Measurements from ENCODE around the gene DGUOK. TPM values are rescaled to one million over a fixed set of nuclear protein-coding genes. Genes with fewer than 3 reads are reported as not detected.
"Not testable (repeated sequence)": the region's sequence is repeated elsewhere in the genome, so short reads cannot be mapped to it uniquely, and the experiment has no call there.

The DGUOK gene
- total RNA-seq, 1 donor from 2014 or later = 40.8 TPM

DNA sequence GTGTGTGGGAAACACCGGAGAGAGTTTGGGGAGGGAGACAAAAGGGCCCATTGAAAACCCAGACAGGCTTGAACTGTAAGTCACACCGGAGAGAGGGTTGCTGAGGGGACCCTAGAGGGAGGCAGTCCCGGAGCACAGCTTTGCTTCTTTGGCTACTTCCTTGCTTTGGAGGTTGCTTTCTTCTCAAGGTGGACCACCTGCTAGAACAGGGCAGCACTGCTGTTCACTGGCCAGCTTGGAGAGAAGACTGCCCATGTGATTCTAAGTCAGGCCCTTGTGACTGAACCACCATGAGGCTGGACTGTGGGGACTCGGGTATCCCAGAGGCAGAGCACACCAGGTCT is 29.5 kb upstream of the DGUOK start:
- Histone ChIP-seq H3K27me3 (ENCODE audit: control insufficient read depth, insufficient read depth, low read length) (no peaks in the 10 kb centered on the region), H3K4me3 (ENCODE audit: low read depth, low read length) (no peak overlapping the region), H3K36me3 (ENCODE audit: control insufficient read depth, insufficient read depth, low read length) (no peaks in the 10 kb centered on the region)
- TF ChIP-seq, protein P1, sequence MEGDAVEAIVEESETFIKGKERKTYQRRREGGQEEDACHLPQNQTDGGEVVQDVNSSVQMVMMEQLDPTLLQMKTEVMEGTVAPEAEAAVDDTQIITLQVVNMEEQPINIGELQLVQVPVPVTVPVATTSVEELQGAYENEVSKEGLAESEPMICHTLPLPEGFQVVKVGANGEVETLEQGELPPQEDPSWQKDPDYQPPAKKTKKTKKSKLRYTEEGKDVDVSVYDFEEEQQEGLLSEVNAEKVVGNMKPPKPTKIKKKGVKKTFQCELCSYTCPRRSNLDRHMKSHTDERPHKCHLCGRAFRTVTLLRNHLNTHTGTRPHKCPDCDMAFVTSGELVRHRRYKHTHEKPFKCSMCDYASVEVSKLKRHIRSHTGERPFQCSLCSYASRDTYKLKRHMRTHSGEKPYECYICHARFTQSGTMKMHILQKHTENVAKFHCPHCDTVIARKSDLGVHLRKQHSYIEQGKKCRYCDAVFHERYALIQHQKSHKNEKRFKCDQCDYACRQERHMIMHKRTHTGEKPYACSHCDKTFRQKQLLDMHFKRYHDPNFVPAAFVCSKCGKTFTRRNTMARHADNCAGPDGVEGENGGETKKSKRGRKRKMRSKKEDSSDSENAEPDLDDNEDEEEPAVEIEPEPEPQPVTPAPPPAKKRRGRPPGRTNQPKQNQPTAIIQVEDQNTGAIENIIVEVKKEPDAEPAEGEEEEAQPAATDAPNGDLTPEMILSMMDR (IDR thresholded peaks at IDR 0.05; ENCODE audit: insufficient read depth, low read length, severe bottlenecking) = no peak
- FAIRE-seq = no peak
- no peak for DNase-seq (ENCODE audit: low read depth)

DNA sequence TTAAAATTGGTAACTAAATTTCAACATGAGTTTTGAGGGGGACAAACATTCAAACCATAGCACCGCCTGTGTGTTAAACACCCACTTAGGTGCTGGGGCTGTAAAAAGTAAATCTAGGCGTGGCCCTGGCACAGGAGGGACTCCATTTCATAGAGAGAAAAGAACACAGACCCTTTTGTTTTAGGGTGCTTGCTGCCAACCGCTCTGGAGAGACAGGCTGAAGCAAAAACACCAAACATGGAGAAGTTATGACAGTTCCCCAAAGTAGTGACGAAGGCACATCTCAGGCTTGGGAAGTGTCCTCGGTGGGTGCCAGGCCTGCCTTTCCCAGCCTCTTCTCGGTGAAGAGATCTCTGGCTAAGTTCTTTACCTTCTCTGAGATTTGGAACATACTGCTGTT is 28.7 kb upstream of the DGUOK start:
- Histone ChIP-seq H3K27me3 (ENCODE audit: control insufficient read depth, insufficient read depth, low read length) (no peaks in the 10 kb centered on the region), H3K36me3 (ENCODE audit: control insufficient read depth, insufficient read depth, low read length) (no peaks in the 10 kb centered on the region), H3K4me3 (ENCODE audit: low read depth, low read length) (no peak overlapping the region)
- no peak for FAIRE-seq
- no peak for DNase-seq (ENCODE audit: low read depth)
- TF ChIP-seq, protein P1 (IDR thresholded peaks at IDR 0.05; ENCODE audit: insufficient read depth, low read length, severe bottlenecking) = no peak

DNA sequence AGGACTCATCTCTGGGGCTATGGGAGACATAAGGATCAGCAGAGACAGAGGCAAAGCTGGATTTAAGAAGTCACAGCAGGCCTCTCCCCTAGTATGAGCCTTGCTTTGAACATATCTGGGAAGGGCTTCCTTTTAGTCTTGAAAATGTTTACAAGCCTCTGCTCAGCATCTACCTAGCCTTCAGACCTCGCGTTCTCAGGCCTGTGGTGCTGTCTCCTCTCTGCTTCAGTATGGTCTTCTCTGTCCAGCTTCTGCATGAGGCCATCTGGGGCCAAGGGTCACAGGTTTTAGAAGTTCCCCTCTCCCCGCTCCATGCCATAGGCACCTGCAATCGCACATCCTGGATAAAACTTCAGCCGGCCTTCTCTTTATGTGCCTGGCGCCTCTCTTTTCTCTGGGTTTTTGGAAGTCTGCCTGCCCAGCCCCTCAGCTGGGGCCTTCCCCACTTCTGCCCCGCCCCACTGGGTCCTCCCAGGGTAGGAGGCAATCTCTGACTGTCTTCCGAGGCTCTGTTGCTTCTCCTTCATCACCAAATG is 26.8 kb upstream of the DGUOK start:
- Histone ChIP-seq H3K27me3 (ENCODE audit: control insufficient read depth, insufficient read depth, low read length) (no peaks in the 10 kb centered on the region), H3K36me3 (ENCODE audit: control insufficient read depth, insufficient read depth, low read length) (no peaks in the 10 kb centered on the region), H3K4me3 (ENCODE audit: low read depth, low read length) (no peak overlapping the region)
- DNase-seq (ENCODE audit: low read depth) = no peak
- no peak for FAIRE-seq
- TF ChIP-seq, protein P1 (IDR thresholded peaks at IDR 0.05; ENCODE audit: insufficient read depth, low read length, severe bottlenecking) = no peak

DNA sequence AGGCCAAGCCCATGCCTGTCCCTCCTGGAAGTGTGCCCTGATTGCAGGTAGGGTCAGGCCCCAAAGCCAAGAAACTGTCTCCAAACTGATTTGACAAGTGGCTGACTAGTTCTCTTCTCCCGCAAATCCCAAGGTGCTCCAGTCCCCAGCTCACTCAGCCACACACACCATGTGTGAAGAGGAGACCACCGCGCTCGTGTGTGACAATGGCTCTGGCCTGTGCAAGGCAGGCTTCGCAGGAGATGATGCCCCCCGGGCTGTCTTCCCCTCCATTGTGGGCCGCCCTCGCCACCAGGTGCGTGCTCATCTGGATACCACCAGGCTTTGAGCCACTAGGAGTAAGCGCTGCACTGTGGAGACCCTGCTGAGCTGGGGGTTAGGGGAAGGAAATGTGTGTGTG is 25.5 kb upstream of the DGUOK start:
- FAIRE-seq (no peak), DNase-seq (ENCODE audit: low read depth) (no peak)
- TF ChIP-seq, protein P1 (IDR thresholded peaks at IDR 0.05; ENCODE audit: insufficient read depth, low read length, severe bottlenecking) = no peak
- Histone ChIP-seq H3K4me3 (ENCODE audit: low read depth, low read length) (no peak overlapping the region), H3K36me3 (ENCODE audit: control insufficient read depth, insufficient read depth, low read length) (no peaks in the 10 kb centered on the region), H3K27me3 (ENCODE audit: control insufficient read depth, insufficient read depth, low read length) (no peaks in the 10 kb centered on the region)

DNA sequence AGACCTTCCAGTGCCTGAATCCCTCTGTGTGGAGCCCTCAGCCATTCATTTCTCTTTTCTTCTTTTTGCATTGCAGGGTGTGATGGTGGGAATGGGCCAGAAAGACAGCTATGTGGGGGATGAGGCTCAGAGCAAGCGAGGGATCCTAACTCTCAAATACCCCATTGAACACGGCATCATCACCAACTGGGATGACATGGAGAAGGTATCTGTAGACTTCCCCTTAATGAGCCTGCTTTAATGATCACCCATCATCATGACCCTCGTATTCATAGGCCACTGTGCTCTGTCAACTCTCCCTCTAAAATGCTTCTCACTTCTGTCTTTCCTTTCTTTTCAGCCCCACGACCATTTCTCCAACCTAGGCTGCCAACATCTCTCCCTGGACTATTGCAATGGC is 24.4 kb upstream of the DGUOK start:
- TF ChIP-seq, protein P1 (IDR thresholded peaks at IDR 0.05; ENCODE audit: insufficient read depth, low read length, severe bottlenecking) = no peak
- peak; percentile 50 for FAIRE-seq
- Histone ChIP-seq H3K27me3 (ENCODE audit: control insufficient read depth, insufficient read depth, low read length) (no peaks in the 10 kb centered on the region), H3K36me3 (ENCODE audit: control insufficient read depth, insufficient read depth, low read length) (no peaks in the 10 kb centered on the region), H3K4me3 (ENCODE audit: low read depth, low read length) (no peak overlapping the region)
- no peak for DNase-seq (ENCODE audit: low read depth)

DNA sequence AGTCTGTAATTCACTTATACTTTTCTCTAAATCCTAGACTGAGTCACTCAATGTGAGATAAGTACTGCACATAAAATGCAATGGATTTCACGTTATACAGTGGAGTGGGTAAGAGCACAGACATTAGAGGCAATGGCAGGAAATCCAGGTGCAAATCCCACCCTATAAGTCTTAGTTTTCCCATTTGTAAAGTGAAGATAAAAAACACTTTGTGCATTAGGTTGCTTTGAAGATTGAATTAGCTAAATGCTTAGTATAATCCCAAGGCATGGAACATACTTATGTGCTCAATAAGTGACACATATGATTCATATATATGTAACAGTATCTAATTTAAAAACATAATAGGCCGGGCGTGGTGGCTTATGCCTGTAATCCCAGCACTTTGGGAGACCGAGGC is 23.4 kb upstream of the DGUOK start:
- TF ChIP-seq, protein P1 (IDR thresholded peaks at IDR 0.05; ENCODE audit: insufficient read depth, low read length, severe bottlenecking) = no peak
- DNase-seq (ENCODE audit: low read depth) (no peak), FAIRE-seq (no peak)
- Histone ChIP-seq H3K4me3 (ENCODE audit: low read depth, low read length) (no peak overlapping the region), H3K36me3 (ENCODE audit: control insufficient read depth, insufficient read depth, low read length) (no peaks in the 10 kb centered on the region), H3K27me3 (ENCODE audit: control insufficient read depth, insufficient read depth, low read length) (no peaks in the 10 kb centered on the region)

DNA sequence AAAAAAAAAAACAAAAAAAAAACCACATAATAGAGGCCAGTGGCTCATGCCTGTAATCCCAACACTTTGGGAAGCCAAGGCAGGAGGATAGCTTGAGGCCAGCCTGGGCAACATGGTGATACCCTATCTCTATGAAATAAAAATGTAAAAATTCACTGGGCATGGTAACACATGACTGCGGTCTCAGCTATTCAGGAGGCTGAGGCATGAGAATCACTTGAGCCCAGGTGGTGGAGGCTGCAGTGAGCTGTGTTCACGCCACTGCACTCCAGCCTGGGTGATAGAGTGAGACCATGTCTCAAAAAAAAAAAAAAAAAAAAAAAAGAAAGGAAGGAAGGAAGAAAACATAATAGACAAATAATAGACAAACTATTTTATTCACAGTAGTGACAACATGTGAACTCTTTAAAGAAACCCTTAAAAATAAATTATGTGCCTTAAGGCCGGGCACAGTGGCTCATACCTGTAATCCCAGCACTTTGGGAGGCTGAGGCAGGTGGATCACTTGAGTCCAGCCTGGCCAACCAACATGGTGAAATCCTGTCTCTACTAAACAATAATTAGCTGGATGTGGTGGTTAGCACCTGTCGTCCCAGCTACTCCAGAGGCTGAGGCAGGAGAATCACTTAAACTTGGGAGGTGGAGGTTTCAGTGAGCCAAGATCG is 22.6 kb upstream of the DGUOK start:
- not testable (repeated sequence) for DNase-seq (ENCODE audit: low read depth); H3K27me3 ChIP-seq (ENCODE audit: control insufficient read depth, insufficient read depth, low read length); H3K36me3 ChIP-seq (ENCODE audit: control insufficient read depth, insufficient read depth, low read length); FAIRE-seq; H3K4me3 ChIP-seq (ENCODE audit: low read depth, low read length)

All from bronchial epithelial cell (primary cell).